GM10266 (cell line): ENCODE data around the gene NECAB2.

ENCODE experiments used
- DNase-seq: peaks from one replicate; pipeline ENCODE4 v3.0.0; 2012; ENCODE audit errors: extremely low spot score
- CTCF ChIP-seq: IDR thresholded peaks from 2 replicates; pipeline ENCODE4 v1.5.1; 2012; ENCODE audit warnings: mild to moderate bottlenecking, low read depth; ENCODE audit not compliant: control insufficient read depth, insufficient read depth; ENCODE audit errors: missing control alignments

The NECAB2 gene

GRCh38 chr16:84048871-84049270 lies 80.8 kb downstream of the NECAB2 start:
- TF ChIP-seq CTCF: no peak
- no peak for DNase-seq

GRCh38 chr16:84049403-84050060 lies 81.5 kb downstream of the NECAB2 start:
- no peak for DNase-seq
- no peak for TF ChIP-seq CTCF

GRCh38 chr16:84050316-84050715 lies 82.3 kb downstream of the NECAB2 start:
- no peak for TF ChIP-seq CTCF
- no peak for DNase-seq

- DNase-seq: no peak
These were observed 84.1 kb downstream of the NECAB2 start for GRCh38 chr16:84052071-84052622.

More at GRCh38 chr16:84052071-84052622, 84.1 kb downstream of the NECAB2 start:
- TF ChIP-seq CTCF: no peak
